HG02623 (cell line): ENCODE data around the gene MT3.
A peak's percentile ranks its signal among the peaks of the same experiment; 100 is the strongest.
"Not testable (repeated sequence)": the region's sequence is repeated elsewhere in the genome, so short reads cannot be mapped to it uniquely, and the experiment has no call there.

ENCODE experiments used
- ATAC-seq: cut with Tn5 transposase; IDR thresholded peaks from one replicate; pipeline ENCODE4 v1.9.1; 2021; ENCODE audit warnings: moderate library complexity; ENCODE audit not compliant: unreplicated experiment

Gene MT3

DNA sequence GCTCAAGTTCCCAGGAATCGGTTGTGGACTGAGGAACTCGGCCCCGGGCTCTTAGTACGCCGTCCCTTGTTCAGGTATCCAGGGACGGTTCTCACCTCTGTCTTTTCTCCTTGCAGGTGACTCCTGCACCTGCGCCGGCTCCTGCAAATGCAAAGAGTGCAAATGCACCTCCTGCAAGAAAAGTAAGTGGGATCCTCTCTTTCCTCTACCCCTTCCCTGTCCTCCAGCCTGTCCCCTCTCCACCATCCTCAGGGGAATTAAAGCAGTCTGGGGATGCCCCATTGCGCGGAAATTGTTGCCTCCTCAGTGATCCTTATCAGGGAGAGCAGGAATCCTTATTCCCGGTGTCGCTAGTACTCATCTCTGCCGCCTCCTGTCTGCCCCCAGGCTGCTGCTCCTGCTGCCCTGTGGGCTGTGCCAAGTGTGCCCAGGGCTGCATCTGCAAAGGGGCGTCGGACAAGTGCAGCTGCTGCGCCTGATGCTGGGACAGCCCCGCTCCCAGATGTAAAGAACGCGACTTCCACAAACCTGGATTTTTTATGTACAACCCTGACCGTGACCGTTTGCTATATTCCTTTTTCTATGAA is 19.6 kb downstream of the MT3 start:
- ATAC-seq, result no peak

DNA sequence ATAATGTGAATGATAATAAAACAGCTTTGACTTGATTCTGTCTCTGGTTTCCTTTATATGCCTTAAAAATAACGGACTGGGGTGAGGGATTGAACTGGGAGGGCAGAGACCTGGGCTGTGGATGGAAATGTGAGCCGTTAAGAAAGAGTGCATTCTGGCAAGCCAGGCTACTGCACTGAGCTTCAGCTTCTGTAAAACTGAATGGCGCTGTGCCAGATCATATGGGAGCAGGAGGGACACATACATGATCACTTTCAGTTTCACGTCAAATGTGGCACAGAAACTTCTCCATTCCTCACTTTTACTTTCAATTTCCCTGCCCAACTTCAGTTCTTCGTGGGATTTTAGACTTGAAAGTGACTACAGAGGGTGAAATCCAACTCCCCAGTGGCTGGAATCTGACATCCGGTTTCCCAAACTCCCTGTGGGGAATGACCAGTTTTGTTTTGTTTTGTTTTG is 20.2 kb downstream of the MT3 start:
- peak; percentile 36 for ATAC-seq

DNA sequence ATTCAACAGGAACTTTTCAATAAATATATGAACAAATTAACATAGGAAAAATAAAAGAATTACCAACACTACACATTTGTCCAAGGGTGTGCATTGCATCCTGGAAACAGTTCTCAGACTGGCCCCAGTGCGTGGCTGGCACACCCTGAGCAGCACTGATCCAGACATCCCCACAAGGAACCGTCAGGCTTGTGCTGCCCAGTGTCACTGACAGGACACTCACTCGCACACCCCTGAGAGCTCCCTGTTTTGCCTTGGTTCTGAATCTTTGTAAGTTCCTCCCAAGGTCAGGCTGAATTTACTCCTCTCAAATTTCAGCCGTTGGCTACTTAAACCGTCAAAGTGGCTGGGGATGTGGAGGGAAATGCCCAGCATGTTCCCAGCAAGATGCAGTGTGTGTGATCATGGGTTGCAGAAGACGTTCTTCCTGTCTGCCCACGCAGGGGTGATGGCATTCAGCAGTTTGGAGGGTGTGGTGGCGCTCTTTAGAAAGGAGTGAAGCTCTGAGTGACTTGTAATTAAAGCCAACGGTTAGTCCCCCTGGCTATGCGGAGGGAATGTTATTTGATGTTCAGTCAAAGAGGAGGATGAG is 20.8 kb downstream of the MT3 start:
- no peak for ATAC-seq

DNA sequence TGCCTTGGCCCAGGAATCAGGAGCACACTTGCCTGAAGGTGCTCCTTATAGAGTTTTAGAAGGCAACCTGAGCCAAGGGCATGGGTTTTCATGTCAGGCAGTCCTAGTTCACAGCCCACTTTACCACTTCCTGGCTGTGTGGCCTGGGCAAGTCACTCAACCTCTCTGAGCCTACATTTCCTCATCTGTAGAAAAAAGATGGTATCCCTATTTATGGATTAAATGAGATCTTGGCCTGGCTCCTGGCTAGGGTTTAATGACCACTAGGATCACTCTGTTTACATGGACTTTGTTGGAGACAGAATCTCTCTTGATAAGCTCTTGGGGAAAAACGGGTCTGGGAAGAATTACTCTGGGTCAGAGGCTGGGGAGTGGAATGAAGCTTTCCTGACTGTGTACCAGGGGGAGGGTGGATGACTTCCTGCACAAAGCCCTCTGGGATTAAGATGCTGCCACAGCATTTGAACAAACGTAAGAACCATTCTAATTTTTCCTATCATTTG is 21.3 kb downstream of the MT3 start:
- no peak for ATAC-seq

DNA sequence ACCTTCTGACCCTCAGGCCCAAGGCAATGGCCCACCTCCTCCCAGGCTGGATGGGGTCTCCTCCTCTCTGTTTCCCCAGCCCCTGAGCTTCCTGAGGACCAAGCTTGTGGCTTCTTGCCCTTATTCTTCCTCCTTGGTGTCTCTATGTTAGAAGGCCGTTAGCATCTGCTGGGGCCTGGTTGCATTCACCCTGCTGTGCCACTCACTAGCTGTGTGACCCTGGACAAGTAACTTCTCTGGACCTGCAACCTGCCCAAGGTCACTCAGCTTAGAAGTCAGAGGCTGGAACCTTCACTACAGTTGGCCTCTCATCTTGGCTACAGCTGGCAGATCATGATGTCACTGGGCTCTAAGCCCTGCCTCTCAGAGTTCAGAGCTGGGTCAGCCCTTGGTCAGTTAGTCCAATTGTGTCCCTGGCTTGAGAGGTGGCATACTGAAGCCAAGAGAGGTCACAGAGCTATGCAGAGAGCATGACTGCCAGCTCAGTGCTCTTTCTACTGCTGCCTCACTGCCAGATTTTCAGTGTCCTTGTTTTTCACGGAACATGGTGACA is 22.0 kb downstream of the MT3 start:
- ATAC-seq, result no peak

DNA sequence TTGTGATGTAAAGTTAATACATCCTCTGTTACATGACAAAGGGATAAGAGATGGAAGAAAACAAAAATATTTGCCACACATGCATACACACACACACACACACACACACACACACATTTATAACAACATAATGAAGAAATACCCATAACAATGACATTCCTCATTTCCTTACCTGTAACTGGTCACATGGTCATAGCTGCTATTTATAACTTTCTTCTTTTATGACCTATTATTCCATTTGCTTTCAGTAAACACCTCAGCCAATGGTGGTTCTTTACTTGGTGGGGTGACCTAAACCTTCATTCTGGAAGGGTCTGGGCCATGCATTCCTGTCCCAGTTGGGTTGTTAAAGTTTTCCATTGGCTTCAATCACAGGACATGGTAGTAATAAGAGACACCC is 24.4 kb downstream of the MT3 start:
- no peak for ATAC-seq

DNA sequence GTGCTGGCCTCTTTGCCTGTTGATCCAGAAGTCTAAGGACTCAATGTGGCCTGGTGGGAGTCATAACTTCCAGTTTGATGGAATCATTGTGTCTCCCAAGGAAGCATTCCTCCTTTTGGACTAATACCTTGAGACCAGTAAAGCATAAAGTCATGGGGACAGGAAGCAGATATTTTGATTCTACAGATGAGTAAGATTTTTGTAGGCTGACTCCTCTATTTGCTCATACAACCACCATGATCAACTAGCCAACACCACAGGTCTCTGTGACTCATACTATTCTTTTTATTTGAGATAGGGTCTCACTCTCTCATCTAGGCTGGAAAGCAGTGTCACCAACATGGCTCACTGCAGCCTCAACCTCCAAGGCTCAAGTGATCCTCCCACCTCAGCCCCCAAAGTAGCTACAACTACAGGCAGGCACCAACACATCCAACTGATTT is 25.2 kb downstream of the MT3 start:
- no peak for ATAC-seq

DNA sequence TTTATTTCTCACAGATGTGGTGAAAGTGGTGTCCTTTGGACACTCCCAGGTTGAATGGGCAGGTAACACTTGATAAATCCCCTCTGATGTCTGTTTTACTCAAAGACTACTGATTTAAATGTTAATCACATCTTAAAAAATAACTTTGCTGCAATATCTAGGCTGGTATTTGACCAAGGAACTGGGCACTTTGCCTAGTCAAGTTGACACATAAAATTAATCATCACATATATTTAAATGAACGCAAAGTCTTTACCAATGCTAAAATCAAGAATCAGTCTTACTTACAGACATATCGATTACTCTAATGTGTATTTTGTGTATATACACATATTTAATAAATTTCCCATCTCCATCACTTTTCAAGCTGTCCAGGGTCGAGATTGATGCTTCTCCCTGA is 26.0 kb downstream of the MT3 start:
- no peak for ATAC-seq

DNA sequence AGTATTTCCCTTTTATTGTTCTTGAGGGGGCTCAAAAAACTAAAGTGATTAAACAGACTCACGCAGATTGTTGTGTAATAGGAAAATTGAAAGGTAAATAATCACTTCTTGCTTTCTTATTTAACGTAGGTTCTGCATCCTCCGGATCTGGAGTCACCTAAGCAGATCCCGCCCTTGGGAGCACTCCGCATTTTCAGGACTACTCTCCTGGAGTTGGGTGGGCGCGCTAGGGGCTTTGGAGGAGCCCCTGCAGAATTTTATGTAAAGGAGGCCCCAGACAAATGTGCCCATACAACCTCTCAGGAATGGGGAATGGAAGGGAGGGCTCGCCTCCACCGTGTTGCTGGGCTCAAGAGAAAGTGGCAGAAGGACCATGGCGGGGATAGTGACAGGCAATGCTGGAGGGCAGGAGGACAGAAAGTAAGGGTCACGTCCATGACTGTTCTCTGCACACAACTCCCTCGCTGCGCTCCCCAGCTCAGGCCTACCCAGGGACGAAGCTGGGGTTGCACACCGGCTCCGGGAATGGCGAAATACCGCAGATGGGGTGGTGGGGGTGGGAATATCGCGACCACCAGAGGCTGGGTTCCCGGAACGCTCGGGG is 27.4 kb downstream of the MT3 start:
- ATAC-seq, result no peak

DNA sequence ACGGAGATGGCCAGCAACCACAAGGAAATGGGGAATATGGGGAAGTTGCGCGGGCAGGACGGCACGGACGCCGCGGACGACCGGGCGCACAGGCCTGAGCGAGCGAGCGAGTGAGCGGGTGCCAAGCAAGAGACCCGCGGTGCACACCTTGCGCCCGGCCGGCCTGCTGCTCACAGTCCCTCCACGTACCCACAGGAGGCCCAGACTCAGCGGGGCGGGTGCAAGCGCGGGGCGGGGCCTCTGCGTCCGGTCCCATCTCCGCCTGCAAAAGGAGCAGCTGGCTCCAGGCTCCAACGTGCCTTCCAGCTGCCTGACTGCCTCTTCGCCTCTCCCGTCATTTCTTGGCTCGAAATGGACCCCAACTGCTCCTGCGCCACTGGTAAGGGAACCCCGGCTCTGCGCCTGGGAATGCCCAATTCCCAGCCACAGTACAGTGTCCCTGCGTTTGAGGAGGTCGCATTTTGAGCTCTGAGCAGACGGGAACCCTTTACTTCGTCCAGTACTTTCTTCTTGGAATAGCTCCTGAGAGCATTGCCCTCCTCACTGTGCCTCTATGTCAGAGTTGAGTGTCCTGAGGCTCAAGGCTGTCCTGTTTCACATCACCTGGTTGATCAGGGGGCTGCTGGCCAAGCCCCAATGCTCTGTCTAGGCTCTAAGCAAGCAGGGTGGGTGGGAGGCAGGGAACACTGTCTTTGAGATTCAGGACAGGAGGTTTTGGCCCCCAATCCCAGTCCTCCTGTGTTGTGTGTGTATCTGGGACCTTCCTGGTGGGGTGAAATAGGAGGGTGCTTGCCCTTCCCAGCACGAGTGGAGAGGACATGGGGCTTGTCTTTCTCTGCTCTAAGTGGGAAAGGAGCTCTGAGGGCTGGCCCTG is 28.1 kb downstream of the MT3 start:
- no peak for ATAC-seq

DNA sequence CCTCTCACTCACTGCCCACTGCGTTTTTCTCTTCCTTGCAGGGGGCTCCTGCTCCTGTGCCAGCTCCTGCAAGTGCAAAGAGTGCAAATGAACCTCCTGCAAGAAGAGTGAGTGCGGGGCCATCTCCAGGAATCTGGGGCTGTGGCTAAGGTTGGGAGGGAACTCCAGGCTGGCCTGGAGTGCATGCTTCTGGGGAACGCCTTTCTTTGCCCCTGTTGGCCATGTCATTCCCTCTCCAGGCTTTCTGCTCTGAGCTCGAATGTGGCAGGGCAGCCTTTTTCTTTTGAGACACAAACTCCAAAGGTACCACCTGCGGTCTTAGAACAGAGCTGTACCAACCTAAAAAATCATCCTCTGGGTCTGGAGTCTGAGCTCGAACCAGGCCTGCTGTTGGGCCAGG is 28.8 kb downstream of the MT3 start:
- no peak for ATAC-seq

DNA sequence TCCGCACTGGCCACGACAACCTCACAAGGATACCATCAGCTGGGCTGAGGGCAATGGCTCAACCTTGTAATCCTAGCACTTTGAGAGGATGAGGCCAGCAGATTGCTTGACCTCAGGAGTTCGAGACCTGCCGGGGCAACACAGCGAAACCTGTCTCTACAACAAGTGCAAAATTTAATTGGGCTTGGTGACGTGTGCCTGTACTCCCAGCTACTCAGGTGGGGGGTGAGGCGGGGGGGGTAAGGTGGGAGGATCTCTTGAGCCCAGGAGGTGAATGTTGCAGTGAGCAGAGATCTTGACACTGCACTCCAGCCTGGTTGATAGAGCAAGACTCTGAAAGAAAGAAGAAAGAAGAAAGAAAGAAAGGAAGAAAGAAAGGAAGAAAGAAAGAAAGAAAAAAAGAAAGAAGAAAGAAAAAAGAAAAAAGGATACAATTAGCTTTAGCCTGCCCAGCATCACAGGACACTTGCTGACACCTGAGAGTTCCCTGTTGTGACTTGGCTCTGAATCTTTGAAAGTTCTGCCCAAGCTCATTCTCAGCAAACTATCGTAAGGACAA is 31.1 kb downstream of the MT3 start:
- no peak for ATAC-seq

DNA sequence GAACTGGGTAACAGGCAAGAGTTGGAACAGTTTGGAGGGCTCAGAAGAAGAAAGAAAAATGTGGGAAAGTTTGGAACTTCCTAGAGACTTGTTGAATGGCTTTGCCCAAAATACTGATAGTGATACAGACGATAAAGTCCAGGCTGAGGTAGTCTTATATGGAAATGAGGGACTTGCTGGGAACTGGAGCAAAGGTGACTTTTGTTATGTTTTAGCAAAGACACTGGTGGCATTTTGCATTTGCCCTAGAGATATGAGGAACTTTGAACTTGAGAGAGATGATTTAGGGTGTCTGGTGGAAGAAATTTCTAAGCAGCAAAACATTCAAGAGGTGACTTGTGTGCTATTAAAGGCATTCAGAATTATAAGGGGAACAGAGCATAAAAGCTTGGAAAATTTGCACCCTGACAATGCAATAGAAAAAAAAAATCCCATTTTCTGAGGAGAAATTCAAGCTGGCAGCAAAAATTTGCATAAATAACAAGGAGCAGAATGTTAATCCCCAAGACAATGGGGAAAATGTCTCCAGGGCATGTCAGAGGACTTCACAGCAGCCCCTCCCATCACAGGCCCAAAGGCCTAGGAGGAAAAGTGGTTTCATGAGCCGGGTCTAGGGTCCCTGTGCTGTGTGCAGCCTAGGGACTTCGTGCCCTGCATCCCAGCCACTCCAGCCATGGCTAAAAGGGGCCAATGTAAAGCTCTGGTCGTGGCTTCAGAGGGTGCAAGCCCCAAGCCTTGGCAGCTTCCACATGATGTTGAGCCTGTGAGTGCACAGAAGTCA is 32.5 kb downstream of the MT3 start:
- not testable (repeated sequence) for ATAC-seq

DNA sequence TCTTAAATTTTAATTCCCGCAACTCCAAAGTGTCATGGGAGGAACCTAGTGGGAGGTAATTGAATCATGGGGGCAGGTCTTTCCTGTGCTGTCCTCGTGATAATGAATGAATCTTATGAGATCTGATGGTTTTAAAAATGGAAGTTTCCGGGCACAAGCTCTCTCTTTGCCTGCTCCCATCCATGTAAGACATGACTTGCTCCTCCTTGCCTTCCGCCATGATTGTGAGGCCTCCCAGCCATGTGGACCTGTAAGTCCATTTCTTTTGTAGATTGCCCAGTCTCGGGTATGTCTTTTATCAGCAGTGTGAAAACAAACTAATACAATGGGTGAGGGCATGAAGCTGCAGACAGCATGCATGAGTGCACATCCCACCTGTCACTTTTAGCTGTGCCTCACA is 33.9 kb downstream of the MT3 start:
- ATAC-seq, result not testable (repeated sequence)

DNA sequence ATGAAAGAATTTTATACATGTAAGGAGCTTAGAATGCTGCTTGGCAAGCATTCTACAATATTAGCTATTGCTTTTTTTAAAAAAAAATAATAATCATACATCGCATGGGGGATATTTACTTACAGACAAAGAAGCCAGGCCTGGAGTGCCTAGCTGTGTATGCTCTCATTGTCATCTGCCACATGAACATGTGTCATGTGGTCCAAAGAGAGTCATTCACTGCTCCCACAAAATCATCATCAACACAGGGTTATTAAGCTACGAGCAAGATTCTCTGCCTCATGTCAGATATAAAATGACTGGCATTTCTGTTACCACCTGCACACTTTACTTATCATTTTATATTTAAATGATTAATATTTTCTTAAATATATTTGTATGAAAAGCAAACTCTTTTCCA is 34.3 kb downstream of the MT3 start:
- no peak for ATAC-seq

DNA sequence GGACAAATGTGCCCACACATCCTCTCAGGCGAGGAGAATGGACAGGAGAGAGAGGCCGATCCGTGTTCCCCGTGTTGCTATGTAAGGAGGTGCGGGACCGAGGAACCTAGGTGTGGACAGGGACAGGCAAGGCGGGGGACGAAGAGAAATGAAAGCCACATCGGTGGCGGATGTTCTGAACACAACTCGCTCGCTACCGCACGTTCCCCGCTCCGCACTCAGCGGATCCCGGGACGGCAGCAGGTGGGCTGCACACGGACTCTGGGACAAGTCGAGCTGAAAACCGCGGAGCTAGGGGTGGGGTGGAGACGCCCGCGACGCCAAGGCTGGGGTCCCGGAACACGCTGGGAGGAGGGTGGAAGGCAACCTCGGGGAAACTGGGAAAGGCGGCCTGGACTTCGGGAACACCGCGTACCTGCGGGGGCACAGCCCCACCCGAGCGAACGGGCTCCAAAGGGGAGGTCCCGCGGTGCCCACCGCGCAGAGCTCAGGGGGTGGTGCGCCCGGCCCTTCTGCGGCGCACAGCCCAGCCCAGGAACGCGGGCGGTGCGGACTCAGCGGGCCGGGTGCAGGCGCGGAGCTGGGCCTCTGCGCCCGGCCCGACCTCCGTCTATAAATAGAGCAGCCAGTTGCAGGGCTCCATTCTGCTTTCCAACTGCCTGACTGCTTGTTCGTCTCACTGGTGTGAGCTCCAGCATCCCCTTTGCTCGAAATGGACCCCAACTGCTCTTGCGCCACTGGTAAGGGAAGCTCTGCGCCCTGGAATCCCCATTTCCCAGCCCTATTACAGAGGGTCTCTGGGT is 36.0 kb downstream of the MT3 start, which contains the start of gene MT1E:
MT1E (plus strand) TSS at position 642 of the 803 bp plus-strand sequence; CDS start at position 713, 71 bp downstream.
- no peak for ATAC-seq

DNA sequence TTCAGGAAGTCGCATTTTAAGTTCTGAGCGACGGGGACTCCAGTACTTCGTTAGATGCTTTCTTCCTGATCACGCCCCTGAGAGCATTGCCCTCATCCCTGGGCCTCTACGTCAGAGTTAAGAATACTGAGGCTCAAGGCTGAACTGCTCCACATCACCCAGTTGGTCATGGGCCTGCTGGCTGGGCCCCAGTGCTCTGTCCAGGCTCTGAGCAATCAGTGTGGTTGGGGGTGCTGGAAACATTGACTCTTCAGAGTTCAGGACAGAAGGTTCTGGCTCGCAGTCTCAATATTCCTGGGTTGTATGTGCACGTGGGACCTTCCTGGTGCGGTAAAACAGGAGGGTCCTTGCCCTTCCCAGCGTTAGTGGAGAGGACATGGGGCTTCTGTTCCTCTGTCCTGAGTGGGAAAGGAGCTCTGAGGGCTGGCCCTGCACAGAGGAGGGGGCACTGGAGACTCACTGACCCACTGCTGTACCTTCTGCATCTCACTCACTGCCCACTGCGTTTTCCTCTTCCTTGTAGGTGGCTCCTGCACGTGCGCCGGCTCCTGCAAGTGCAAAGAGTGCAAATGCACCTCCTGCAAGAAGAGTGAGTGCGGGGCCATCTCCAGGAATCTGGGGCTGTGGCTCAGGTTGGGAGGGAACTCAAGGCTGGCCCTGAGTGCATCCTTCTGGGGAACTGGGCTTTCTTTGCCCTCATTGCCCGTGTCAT is 36.8 kb downstream of the MT3 start:
- no peak for ATAC-seq

DNA sequence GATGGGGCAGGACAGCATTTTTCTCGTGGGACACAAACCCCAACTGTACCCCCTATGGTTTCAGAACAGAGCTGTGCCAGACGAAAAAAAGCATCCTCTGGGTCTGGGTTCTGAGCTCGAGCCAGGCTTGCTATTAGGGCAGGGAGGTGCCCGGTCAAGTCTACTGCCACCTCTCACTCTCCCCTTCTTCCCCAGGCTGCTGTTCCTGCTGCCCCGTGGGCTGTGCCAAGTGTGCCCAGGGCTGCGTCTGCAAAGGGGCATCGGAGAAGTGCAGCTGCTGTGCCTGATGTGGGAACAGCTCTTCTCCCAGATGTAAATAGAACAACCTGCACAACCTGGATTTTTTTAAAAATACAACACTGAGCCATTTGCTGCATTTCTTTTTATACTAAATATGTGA is 37.4 kb downstream of the MT3 start:
- no peak for ATAC-seq
